ENCODE measurements around the gene PXK.

Gene PXK

GRCh38 chr3:58350627-58351013 lies 17.9 kb downstream of the PXK start:
- no peak for TF ChIP-seq CTCF (IDR thresholded peaks at IDR 0.05; ENCODE audit: low read depth, low read length)
- H3K4me3 ChIP-seq (ENCODE audit: low read depth, low read length), result no peak overlapping the region

DNA sequence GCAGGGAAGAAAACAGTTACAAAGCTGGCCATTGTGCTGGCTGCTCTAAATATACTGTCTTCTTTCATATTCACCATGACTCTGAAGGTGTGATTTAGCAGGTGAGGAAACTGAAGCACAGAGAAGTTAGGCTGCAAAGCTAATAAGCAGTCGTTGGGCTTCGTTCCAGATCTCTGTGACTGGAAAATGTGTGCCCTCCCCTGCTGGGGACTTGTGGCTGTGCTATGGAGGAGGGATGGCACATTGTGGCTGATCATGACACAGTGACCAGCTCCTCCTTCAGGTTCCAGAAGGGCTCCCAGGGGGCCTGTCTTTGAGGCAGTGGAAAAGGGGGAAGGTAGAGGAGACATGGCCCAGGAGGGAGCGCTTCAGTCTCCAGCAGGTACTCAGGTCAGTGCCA lies 19.2 kb downstream of the PXK start:
- no peak overlapping the region for H3K4me3 ChIP-seq (ENCODE audit: low read depth, low read length)
- TF ChIP-seq CTCF (IDR thresholded peaks at IDR 0.05; ENCODE audit: low read depth, low read length), result no peak

DNA sequence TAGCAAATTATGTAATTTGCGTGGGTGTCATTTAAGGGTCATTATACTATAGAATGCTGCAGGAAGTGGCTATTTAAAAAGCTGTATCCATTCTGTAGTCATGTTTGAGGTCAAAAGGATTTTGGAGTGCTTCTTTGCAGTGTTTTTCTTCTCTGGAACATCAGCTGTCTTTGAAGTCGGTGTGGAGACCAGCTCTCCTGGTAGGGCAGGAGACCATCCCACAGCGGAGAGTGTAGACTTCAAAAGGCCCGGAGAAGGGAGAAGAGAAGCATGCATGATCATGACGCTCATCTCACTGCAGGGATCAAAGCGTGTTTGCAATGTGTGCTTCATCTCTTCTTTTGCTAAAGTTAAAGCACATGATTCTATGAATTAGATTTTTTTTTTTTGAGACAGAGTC lies 19.9 kb downstream of the PXK start:
- no peak overlapping the region for H3K4me3 ChIP-seq (ENCODE audit: low read depth, low read length)
- no peak for TF ChIP-seq CTCF (IDR thresholded peaks at IDR 0.05; ENCODE audit: low read depth, low read length)

DNA sequence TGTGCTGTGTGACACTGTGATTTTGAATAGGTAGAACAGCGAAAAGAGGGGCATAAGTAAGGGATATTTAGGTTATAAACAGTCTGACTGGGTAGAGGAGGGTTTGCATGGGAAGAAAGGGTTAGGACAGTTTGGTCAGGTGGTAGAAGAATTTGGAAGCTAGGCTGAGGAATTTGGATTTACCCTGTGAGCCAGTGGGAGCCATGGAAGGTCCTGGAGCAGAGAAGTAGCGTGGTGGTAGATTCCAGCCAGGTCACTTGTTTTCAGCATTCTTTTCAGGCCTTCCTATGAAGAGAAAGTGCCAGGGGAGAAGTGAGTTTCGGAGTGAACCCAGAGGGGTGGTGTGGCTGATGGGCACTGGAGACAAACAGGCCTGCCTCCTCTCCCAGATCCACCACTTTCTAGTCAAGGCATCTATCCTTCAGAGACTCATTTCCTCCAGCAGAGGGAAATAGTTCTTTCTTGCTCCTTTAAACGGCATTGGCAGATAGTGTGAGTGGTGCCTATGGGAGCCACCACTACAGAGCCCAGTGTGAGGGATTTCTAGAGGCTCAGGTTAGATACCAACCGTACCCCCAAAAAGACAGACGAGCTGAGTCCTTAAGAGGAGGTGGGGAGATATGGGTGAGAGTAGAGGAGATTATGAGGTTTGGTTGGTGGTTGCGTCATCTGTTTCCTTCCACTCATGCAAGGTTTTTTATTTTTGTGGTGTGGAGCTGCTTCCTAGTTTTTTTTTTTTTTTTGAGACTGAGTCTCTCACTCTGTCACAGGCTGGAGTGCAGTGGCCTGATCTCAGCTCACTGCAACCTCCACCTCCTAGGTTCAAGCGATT lies 21.2 kb downstream of the PXK start:
- peak; percentile 8; the same call in 1 of the 2 replicates for TF ChIP-seq CTCF (IDR thresholded peaks at IDR 0.05; ENCODE audit: low read depth, low read length)
- no peak overlapping the region for H3K4me3 ChIP-seq (ENCODE audit: low read depth, low read length)

- no peak overlapping the region for H3K4me3 ChIP-seq (ENCODE audit: low read depth, low read length)
- no peak for TF ChIP-seq CTCF (IDR thresholded peaks at IDR 0.05; ENCODE audit: low read depth, low read length)
Observed at GRCh38 chr3:58355179-58355578, 22.5 kb downstream of the PXK start.

- no peak for TF ChIP-seq CTCF (IDR thresholded peaks at IDR 0.05; ENCODE audit: low read depth, low read length)
- H3K4me3 ChIP-seq (ENCODE audit: low read depth, low read length), result no peak overlapping the region
Observed at GRCh38 chr3:58356054-58356453, 23.4 kb downstream of the PXK start.

DNA sequence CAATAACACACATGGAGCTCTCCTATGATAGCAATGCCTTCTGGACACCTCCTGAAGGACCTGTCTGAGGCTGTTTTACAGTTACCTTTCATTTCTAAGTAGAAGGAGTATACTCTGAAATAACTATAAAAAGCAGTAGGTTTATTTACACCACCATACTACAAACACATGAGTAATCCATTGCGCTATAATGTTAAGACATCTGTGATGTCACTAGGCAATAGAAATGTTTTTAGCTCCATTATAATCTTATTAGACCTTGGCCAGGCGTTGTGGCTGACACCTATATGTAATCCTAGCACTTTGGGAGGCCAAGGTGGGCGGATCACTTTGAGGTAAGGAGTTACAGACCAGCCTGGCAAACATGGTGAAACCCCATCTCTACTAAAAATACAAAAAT lies 24.7 kb downstream of the PXK start:
- TF ChIP-seq CTCF (IDR thresholded peaks at IDR 0.05; ENCODE audit: low read depth, low read length), result no peak
- no peak overlapping the region for H3K4me3 ChIP-seq (ENCODE audit: low read depth, low read length)

Data from WI38 (cell line).